K562 (cell line): ENCODE data around the gene CCNO.

Experiments used
- ADNP ChIP-seq: fragments of 200-800 bp; sonication (Bioruptor generic); IDR thresholded peaks from 2 replicates; pipeline ENCODE4 v1.6.1; 2016; ENCODE audit warnings: missing genetic modification characterization, missing compliant biosample characterization
- CBX1 ChIP-seq: sonication (generic); IDR thresholded peaks from 2 replicates; pipeline ENCODE4 v1.6.1; 2016; ENCODE audit warnings: antibody characterized with exemption, low read depth, mild to moderate bottlenecking
- CREBBP ChIP-seq: IDR thresholded peaks from one replicate; pipeline ENCODE4 v1.6.1; 2012; ENCODE audit warnings: low read depth, mild to moderate bottlenecking, control low read depth, inconsistent platforms, low read length
- CREM ChIP-seq: IDR thresholded peaks from 2 replicates; pipeline ENCODE4 v1.6.1; 2014; ENCODE audit warnings: antibody characterized with exemption, low read depth
- CTCF ChIP-seq, 3 experiments: IDR thresholded peaks in 2 of 3; conservative IDR thresholded peaks in 1 of 3; 2 replicates each; pipeline ENCODE4 v1.5.1; 2011 to 2012; ENCODE audit warnings: low read length in 3 of 3, mild to moderate bottlenecking in 3 of 3, control low read depth in 2 of 3, improper control_type of control experiment in 1 of 3, inconsistent platforms in 1 of 3, low read depth in 1 of 3, mixed read lengths in 1 of 3, moderate library complexity in 1 of 3; ENCODE audit not compliant: insufficient read depth in 2 of 3
- ETS2 ChIP-seq: IDR thresholded peaks from 2 replicates; pipeline ENCODE4 v1.6.1; 2016; ENCODE audit warnings: borderline replicate concordance, missing genetic modification characterization, mild to moderate bottlenecking, moderate library complexity, missing compliant biosample characterization; ENCODE audit not compliant: poor library complexity, severe bottlenecking
- HLTF ChIP-seq: fragments of 450-650 bp; IDR thresholded peaks from 2 replicates; pipeline ENCODE4 v1.6.1; 2016
- POLR2A ChIP-seq: fragments of 450-650 bp; conservative IDR thresholded peaks from 2 replicates; pipeline ENCODE4 v1.6.1; 2016
- STAG1 ChIP-seq: sonication (generic); formaldehyde crosslinking; IDR thresholded peaks from 2 replicates; pipeline ENCODE4 v1.5.0; 2020; ENCODE audit warnings: missing genetic modification reagents, borderline replicate concordance
- ZNF274 ChIP-seq: IDR thresholded peaks from 2 replicates; pipeline ENCODE4 v1.6.1; 2011; ENCODE audit warnings: low read depth, mild to moderate bottlenecking, low read length, moderate library complexity, borderline replicate concordance
- ZNF830 ChIP-seq: fragments of 250-450 bp; sonication (Bioruptor Pico); IDR thresholded peaks from 2 replicates; pipeline ENCODE4 v1.5.0; 2021; ENCODE audit warnings: mild to moderate bottlenecking

GRCh38 chr5:55234121-55234700, 803 bp upstream of the CCNO start:
- TF ChIP-seq CTCF (IDR thresholded peaks at IDR 0.05 in 2 of 3, conservative IDR thresholded peaks at IDR 0.05 in 1 of 3; ENCODE audit: insufficient read depth in 2 of 3, low read depth in 1 of 3, low read length in 3 of 3), result no peak
- TF ChIP-seq STAG1, result no peak
- TF ChIP-seq CREBBP, result no peak
- TF ChIP-seq ETS2 (tag), result no peak
- no peak for TF ChIP-seq ZNF274
- no peak for TF ChIP-seq POLR2A
- TF ChIP-seq ZNF830 (CRISPR knock-in tag), result no peak
- TF ChIP-seq HLTF, result no peak
- TF ChIP-seq CREM, result no peak
- no peak for TF ChIP-seq CBX1
- no peak for TF ChIP-seq ADNP
